Liver (tissue), 9 donors: ENCODE measurements around the gene SLC16A8. TPM values are rescaled to one million over a fixed set of nuclear protein-coding genes. Genes with fewer than 3 reads are reported as not detected.

Experiments
- DNase-seq: peaks from one replicate; pipeline ENCODE4 v3.0.0-alpha.2; 2017; ENCODE audit warnings: low spot score
- H3K27ac ChIP-seq, 2 donors: one replicate each; pipeline ENCODE4 v1.7.0; 2013; ENCODE audit warnings: inconsistent platforms in 2 of 2, low read length in 2 of 2, control low read depth in 1 of 2, low read depth in 1 of 2, mild to moderate bottlenecking in 1 of 2
- H3K27me3 ChIP-seq, 4 donors: one replicate each; pipeline versions ENCODE4 v1.6.1 to v1.7.0; 2013; ENCODE audit warnings: low read length in 3 of 4, inconsistent platforms in 1 of 4, mild to moderate bottlenecking in 1 of 4, moderate library complexity in 1 of 4; ENCODE audit not compliant: control insufficient read depth in 4 of 4, insufficient read depth in 4 of 4
- H3K36me3 ChIP-seq, 4 donors: one replicate each; pipeline versions ENCODE4 v1.6.1 to v1.7.0; 2013; ENCODE audit warnings: low read length in 3 of 4, mild to moderate bottlenecking in 3 of 4, low read depth in 1 of 4, moderate library complexity in 1 of 4; ENCODE audit not compliant: control insufficient read depth in 4 of 4, insufficient read depth in 3 of 4
- H3K4me1 ChIP-seq, 4 donors: one replicate each; pipeline versions ENCODE4 v1.6.1 to v1.7.0; 2013; ENCODE audit warnings: low read length in 3 of 4, mild to moderate bottlenecking in 3 of 4, moderate library complexity in 1 of 4; ENCODE audit not compliant: control insufficient read depth in 4 of 4, insufficient read depth in 4 of 4
- H3K4me3 ChIP-seq, 3 donors: one replicate each; pipeline versions ENCODE4 v1.6.1 to v1.7.0; 2013; ENCODE audit warnings: low read length in 3 of 3, control low read depth in 1 of 3, low read depth in 1 of 3, mild to moderate bottlenecking in 1 of 3
- H3K9ac ChIP-seq, 2 donors: one replicate each; pipeline ENCODE4 v1.7.0; 2013; ENCODE audit warnings: low read length in 2 of 2, mild to moderate bottlenecking in 2 of 2, moderate library complexity in 2 of 2, control low read depth in 1 of 2, low read depth in 1 of 2
- H3K9me3 ChIP-seq, 4 donors: one replicate each; pipeline versions ENCODE4 v1.6.1 to v1.7.0; 2013; ENCODE audit warnings: low read length in 3 of 4; ENCODE audit not compliant: control insufficient read depth in 4 of 4
- EGR1 ChIP-seq, 2 donors: IDR thresholded peaks; 2 replicates each; pipeline ENCODE4 v1.6.1; 2016 to 2018; ENCODE audit warnings: antibody characterized with exemption in 2 of 2, low read depth in 2 of 2
- GABPA ChIP-seq, 2 donors: IDR thresholded peaks in 1 of 2; conservative IDR thresholded peaks in 1 of 2; 2 replicates each; pipeline ENCODE4 v1.6.1; 2016; ENCODE audit warnings: antibody characterized with exemption in 2 of 2, mild to moderate bottlenecking in 1 of 2, moderate library complexity in 1 of 2
- HNF4G ChIP-seq: IDR thresholded peaks from 2 replicates; pipeline ENCODE4 v1.6.1; 2016; ENCODE audit warnings: antibody characterized with exemption
- NR2F2 ChIP-seq: IDR thresholded peaks from 2 replicates; pipeline ENCODE4 v1.6.1; 2016; ENCODE audit warnings: antibody characterized with exemption
- RAD21 ChIP-seq, 2 donors: IDR thresholded peaks; 2 replicates each; pipeline ENCODE4 v1.6.1; 2016; ENCODE audit warnings: antibody characterized with exemption in 2 of 2, mild to moderate bottlenecking in 2 of 2
- SP1 ChIP-seq: IDR thresholded peaks from 2 replicates; pipeline ENCODE4 v1.6.1; 2018; ENCODE audit warnings: antibody characterized with exemption, mild to moderate bottlenecking
- YY1 ChIP-seq: IDR thresholded peaks from 2 replicates; pipeline ENCODE4 v1.6.1; 2016; ENCODE audit warnings: antibody characterized with exemption, mild to moderate bottlenecking
- WGBS: extraction: QIAGEN DNeasy Blood & Tissue Kit; methylation state at CpG from one replicate; pipeline ENCODE4 v1.1.7; 2013; 5-methylcytosine and 5-hydroxymethylcytosine counted together
- polyA plus RNA-seq, 2 donors: library from polyadenylated mRNA; stranded (reverse) in 1 of 2; unstranded in 1 of 2; fragments of 200-250 nt in 1 of 2; fragments of >200 nt in 1 of 2; fragmentation: Nextera tagmentation in 1 of 2; extraction: Ambion mirVana in 1 of 2; gene quantifications; one replicate each; pipeline versions ENCODE4 v1.2.1 to v1.2.3, GENCODE V29; 2013 to 2015
- total RNA-seq, 2 donors: library from RNA; depleted of rRNA; stranded (reverse); fragments of >200 nt; gene quantifications; one replicate each; pipeline ENCODE4 v1.2.3, GENCODE V29; 2014
- TF ChIP-seq, protein P1 (sequence below): IDR thresholded peaks from 2 replicates; pipeline ENCODE4 v1.6.1; 2016; ENCODE audit warnings: antibody characterized with exemption
- TF ChIP-seq, protein P2 (sequence below): fragments of 150-350 bp; IDR thresholded peaks from 2 replicates; pipeline ENCODE4 v1.5.1; 2017; ENCODE audit warnings: improper control_type of control experiment, low read depth, low read length; ENCODE audit not compliant: missing input control
- TF ChIP-seq, protein P3 (sequence below): IDR thresholded peaks from 2 replicates; pipeline ENCODE4 v1.6.1; 2016; ENCODE audit warnings: antibody characterized with exemption
- donor health status: healthy.
- donor health status: healthy.
- donor health status: healthy.
- donor health status: healthy.
- donor health status: healthy.

SLC16A8 gene
- total and polyA plus RNA-seq, 4 donors = 0.10 TPM; not detected in 3

DNA sequence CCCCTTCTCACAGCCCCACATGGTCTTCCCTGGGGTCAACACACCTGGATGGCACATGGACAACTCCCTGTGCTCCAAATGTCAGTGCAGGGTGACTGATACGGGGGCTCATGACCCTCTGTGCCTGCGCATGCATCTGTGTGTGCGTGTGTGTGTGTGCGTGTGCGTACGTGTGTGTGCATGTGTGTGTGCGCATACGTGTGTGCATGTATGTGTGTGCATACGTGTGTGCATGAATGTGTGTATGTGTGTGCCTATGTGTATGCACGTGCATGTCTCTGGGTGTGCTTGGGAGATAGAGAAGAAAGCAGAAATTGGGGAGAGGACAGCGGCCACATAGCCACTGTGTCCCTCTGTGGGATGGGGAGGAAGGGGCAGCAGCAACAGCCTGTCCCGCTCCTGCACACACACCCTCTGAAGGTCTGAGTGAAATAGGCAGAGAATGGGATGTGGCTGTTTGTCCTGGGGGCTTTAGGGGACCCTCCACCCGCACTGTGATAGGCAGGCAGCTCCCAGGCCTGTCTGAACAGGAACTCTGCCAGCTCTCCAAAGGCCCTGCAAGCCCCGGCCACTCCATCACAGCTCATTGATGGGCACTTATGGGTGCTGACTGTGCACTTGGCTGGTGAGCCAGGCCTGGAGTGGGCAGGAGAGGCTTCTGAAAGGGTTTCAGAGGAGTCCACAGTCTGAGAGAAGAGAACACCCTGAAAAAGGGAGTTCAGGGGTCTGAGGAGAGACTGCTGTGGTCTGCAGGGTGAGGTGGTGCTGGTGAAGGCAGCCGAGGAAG lies 55.4 kb downstream of the SLC16A8 start:
- 93% methylated on average over 15 of the region's 15 CpGs for WGBS

More for the DNA sequence above, 55.4 kb downstream of the SLC16A8 start:
- peaks cover 0 to 3% (median 0%) of the 10 kb centered on the region in 4 donors for H3K4me1 ChIP-seq
- no peaks in the 10 kb centered on the region for H3K9me3 ChIP-seq
- no peak overlapping the region for H3K4me3 ChIP-seq
- no peaks in the 10 kb centered on the region for H3K36me3 ChIP-seq
- no peaks in the 10 kb centered on the region for H3K27me3 ChIP-seq
- no peak overlapping the region for H3K9ac ChIP-seq
- TF ChIP-seq RAD21 (IDR thresholded peaks at IDR 0.05) (no peak), SP1 (no peak), HNF4G (no peak), EGR1 (IDR thresholded peaks at IDR 0.05; ENCODE audit: low read depth in 2 of 2) (no peak), YY1 (no peak), GABPA (IDR thresholded peaks at IDR 0.05 in 1 of 2, conservative IDR thresholded peaks at IDR 0.05 in 1 of 2) (no peak), NR2F2 (no peak)
- TF ChIP-seq, protein P1, sequence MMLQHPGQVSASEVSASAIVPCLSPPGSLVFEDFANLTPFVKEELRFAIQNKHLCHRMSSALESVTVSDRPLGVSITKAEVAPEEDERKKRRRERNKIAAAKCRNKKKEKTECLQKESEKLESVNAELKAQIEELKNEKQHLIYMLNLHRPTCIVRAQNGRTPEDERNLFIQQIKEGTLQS = no peak
- TF ChIP-seq, protein P2, sequence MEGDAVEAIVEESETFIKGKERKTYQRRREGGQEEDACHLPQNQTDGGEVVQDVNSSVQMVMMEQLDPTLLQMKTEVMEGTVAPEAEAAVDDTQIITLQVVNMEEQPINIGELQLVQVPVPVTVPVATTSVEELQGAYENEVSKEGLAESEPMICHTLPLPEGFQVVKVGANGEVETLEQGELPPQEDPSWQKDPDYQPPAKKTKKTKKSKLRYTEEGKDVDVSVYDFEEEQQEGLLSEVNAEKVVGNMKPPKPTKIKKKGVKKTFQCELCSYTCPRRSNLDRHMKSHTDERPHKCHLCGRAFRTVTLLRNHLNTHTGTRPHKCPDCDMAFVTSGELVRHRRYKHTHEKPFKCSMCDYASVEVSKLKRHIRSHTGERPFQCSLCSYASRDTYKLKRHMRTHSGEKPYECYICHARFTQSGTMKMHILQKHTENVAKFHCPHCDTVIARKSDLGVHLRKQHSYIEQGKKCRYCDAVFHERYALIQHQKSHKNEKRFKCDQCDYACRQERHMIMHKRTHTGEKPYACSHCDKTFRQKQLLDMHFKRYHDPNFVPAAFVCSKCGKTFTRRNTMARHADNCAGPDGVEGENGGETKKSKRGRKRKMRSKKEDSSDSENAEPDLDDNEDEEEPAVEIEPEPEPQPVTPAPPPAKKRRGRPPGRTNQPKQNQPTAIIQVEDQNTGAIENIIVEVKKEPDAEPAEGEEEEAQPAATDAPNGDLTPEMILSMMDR = no peak
- TF ChIP-seq, protein P3, sequence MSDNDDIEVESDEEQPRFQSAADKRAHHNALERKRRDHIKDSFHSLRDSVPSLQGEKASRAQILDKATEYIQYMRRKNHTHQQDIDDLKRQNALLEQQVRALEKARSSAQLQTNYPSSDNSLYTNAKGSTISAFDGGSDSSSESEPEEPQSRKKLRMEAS = no peak
- no peak for DNase-seq
- H3K27ac ChIP-seq = no peak overlapping the region

Other genes with a start within 250 kb of the SLC16A8 start
- 10 to 100 TPM; 13.7 to 25.5 TPM for gene ANKRD54, start 239.8 kb downstream of the SLC16A8 start, total RNA-seq
- gene ANKRD54, start 239.8 kb downstream of the SLC16A8 start, polyA plus RNA-seq = 10 to 100 TPM; 10.7 to 11.3 TPM
- gene EIF3L, start 234.8 kb downstream of the SLC16A8 start, total RNA-seq = 100 to 1,000 TPM; 103 to 217 TPM
- gene EIF3L, start 234.8 kb downstream of the SLC16A8 start, polyA plus RNA-seq = 100 to 1,000 TPM; 104 to 117 TPM
- 1 to 10 TPM; 2.7 to 9.3 TPM for gene MICALL1, start 177.9 kb downstream of the SLC16A8 start, total RNA-seq
- 1 to 10 TPM; 2.0 to 5.5 TPM for gene MICALL1, start 177.9 kb downstream of the SLC16A8 start, polyA plus RNA-seq
- gene C22orf23, start 130.6 kb downstream of the SLC16A8 start, total RNA-seq = not detected
- gene C22orf23, start 130.6 kb downstream of the SLC16A8 start, polyA plus RNA-seq = under 1 TPM in 1 of 2 donors, not detected in 1; 0.02 TPM
- gene POLR2F, start 130.5 kb downstream of the SLC16A8 start, total RNA-seq = 10 to 100 TPM; 21.4 to 27.9 TPM
- gene POLR2F, start 130.5 kb downstream of the SLC16A8 start, polyA plus RNA-seq = 100 to 1,000 TPM in 1 of 2 donors, 10 to 100 TPM in 1; 84.7 to 152 TPM
- under 1 TPM; 0.05 to 0.08 TPM for gene SOX10, start 99.6 kb downstream of the SLC16A8 start, total RNA-seq
- gene SOX10, start 99.6 kb downstream of the SLC16A8 start, polyA plus RNA-seq = under 1 TPM; 0.06 to 0.29 TPM
- 10 to 100 TPM in 1 of 2 donors, 1 to 10 TPM in 1; 5.8 to 25.8 TPM for gene PICK1, start 26.8 kb downstream of the SLC16A8 start, total RNA-seq
- gene PICK1, start 26.8 kb downstream of the SLC16A8 start, polyA plus RNA-seq = 10 to 100 TPM; 10.3 to 15.9 TPM
- gene BAIAP2L2, start 26.5 kb upstream of the SLC16A8 start, total RNA-seq = under 1 TPM in 1 of 2 donors, not detected in 1; 0.33 TPM
- under 1 TPM; 0.44 to 0.46 TPM for gene BAIAP2L2, start 26.5 kb upstream of the SLC16A8 start, polyA plus RNA-seq
- 1 to 10 TPM; 7.3 to 9.0 TPM for gene PLA2G6, start 97.6 kb upstream of the SLC16A8 start, total RNA-seq
- gene PLA2G6, start 97.6 kb upstream of the SLC16A8 start, polyA plus RNA-seq = 1 to 10 TPM; 5.7 to 7.2 TPM
- gene MAFF, start 117.8 kb upstream of the SLC16A8 start, total RNA-seq = 1 to 10 TPM; 1.7 to 3.3 TPM
- gene MAFF, start 117.8 kb upstream of the SLC16A8 start, polyA plus RNA-seq = 1 to 10 TPM; 1.4 to 2.2 TPM
- gene TMEM184B, start 188.8 kb upstream of the SLC16A8 start, total RNA-seq = 10 to 100 TPM in 1 of 2 donors, 1 to 10 TPM in 1; 9.1 to 12.6 TPM
- gene TMEM184B, start 188.8 kb upstream of the SLC16A8 start, polyA plus RNA-seq = 10 to 100 TPM in 1 of 2 donors, 1 to 10 TPM in 1; 7.5 to 10.8 TPM
- 10 to 100 TPM; 11.4 to 27.4 TPM for gene CSNK1E, start 233.2 kb upstream of the SLC16A8 start, total RNA-seq
- gene CSNK1E, start 233.2 kb upstream of the SLC16A8 start, polyA plus RNA-seq = 10 to 100 TPM in 1 of 2 donors, 1 to 10 TPM in 1; 8.4 to 16.0 TPM